Spinal cord (tissue), 10 donors: Measurements from ENCODE around the gene RXRA. TPM values are rescaled to one million over a fixed set of nuclear protein-coding genes. Genes with fewer than 3 reads are reported as not detected.
"Not testable (repeated sequence)": the region's sequence is repeated elsewhere in the genome, so short reads cannot be mapped to it uniquely, and the experiment has no call there.

Experiments
- DNase-seq, 6 donors: peaks; one replicate each; pipeline versions ENCODE4 v3.0.0 to v3.0.0-alpha.2; 2013 to 2015; ENCODE audit warnings: low spot score in 6 of 6, low read depth in 4 of 6
- H3K27ac ChIP-seq: one replicate; pipeline ENCODE4 v1.5.1; 2013; ENCODE audit warnings: low read depth, low read length, control low read depth
- H3K27me3 ChIP-seq: one replicate; pipeline ENCODE4 v1.6.1; 2013; ENCODE audit warnings: low read length; ENCODE audit not compliant: control insufficient read depth, insufficient read depth
- H3K36me3 ChIP-seq: one replicate; pipeline ENCODE4 v1.6.1; 2013; ENCODE audit warnings: low read length; ENCODE audit not compliant: control insufficient read depth, insufficient read depth
- H3K4me1 ChIP-seq: one replicate; pipeline ENCODE4 v1.6.1; 2013; ENCODE audit warnings: low read length; ENCODE audit not compliant: control insufficient read depth, insufficient read depth
- H3K4me3 ChIP-seq: one replicate; pipeline ENCODE4 v1.5.1; 2013; ENCODE audit warnings: low read depth, low read length, control low read depth
- H3K9me3 ChIP-seq: one replicate; pipeline ENCODE4 v1.6.1; 2013; ENCODE audit warnings: low read length; ENCODE audit not compliant: control insufficient read depth, insufficient read depth
- WGBS: methylation state at CpG from one replicate; pipeline ENCODE4 v1.1.5; 2013; ENCODE audit warnings: missing lambda C conversion rate; ENCODE audit not compliant: insufficient coverage; 5-methylcytosine and 5-hydroxymethylcytosine counted together
- polyA plus RNA-seq, 2 donors: library from polyadenylated mRNA; unstranded; fragments of 120-200 nt; gene quantifications; one replicate each; pipeline ENCODE4 v1.2.1, GENCODE V29; 2013; ENCODE audit not compliant: insufficient read length in 2 of 2
- total RNA-seq, 2 donors: library from RNA; depleted of rRNA in 1 of 2; stranded (reverse); fragments of 120-200 nt in 1 of 2; fragments of >200 nt in 1 of 2; gene quantifications; one replicate each; pipeline versions ENCODE4 v1.2.3 to v1.2.4, GENCODE V29; 2013 to 2014
- donor health status: healthy.

RXRA gene
- total and polyA plus RNA-seq, 4 donors, result 9.4 to 32.3 (median 26.1) TPM

GRCh38 chr9:134306636-134307600, 19.3 kb upstream of the RXRA start:
- Histone ChIP-seq H3K4me3 (no peak overlapping the region), H3K27ac (no peak overlapping the region), H3K27me3 (no peaks in the 10 kb centered on the region), H3K9me3 (peaks cover 2% of the 10 kb centered on the region), H3K4me1 (peaks cover 7% of the 10 kb centered on the region), H3K36me3 (no peaks in the 10 kb centered on the region)
- 77% methylated on average over 13 of the region's 15 CpGs for WGBS
- DNase-seq, result peak in 2 of 6 donors; percentile 29 to 44

- no peak overlapping the region for H3K27ac ChIP-seq
- 90% methylated on average over 10 of the region's 17 CpGs for WGBS
- DNase-seq, result no peak
- H3K4me3 ChIP-seq, result no peak overlapping the region
- H3K27me3 ChIP-seq, result no peaks in the 10 kb centered on the region
- H3K4me1 ChIP-seq, result peaks cover 7% of the 10 kb centered on the region
- H3K9me3 ChIP-seq, result peaks cover 3% of the 10 kb centered on the region
- no peaks in the 10 kb centered on the region for H3K36me3 ChIP-seq
Observed at GRCh38 chr9:134307674-134308638, 18.3 kb upstream of the RXRA start.

- DNase-seq, H3K4me1 ChIP-seq, H3K27ac ChIP-seq, H3K4me3 ChIP-seq, H3K36me3 ChIP-seq, H3K9me3 ChIP-seq, H3K27me3 ChIP-seq: not testable (repeated sequence)
- WGBS, result 83% methylated on average over 11 of the region's 14 CpGs
Observed at GRCh38 chr9:134308639-134309220, 17.5 kb upstream of the RXRA start.

- WGBS, result 97% methylated on average over 2 of the region's 2 CpGs
Observed at GRCh38 chr9:134313470-134313869, 12.8 kb upstream of the RXRA start.

GRCh38 chr9:134314039-134314949, 12.0 kb upstream of the RXRA start:
- Histone ChIP-seq H3K27me3 (no peaks in the 10 kb centered on the region), H3K4me1 (peaks cover 43% of the 10 kb centered on the region), H3K36me3 (no peaks in the 10 kb centered on the region), H3K27ac (no peak overlapping the region), H3K4me3 (no peak overlapping the region), H3K9me3 (peaks cover 3% of the 10 kb centered on the region)
- WGBS, result 86% methylated on average over 20 of the region's 20 CpGs
- no peak for DNase-seq

More at GRCh38 chr9:134313470-134313869, 12.8 kb upstream of the RXRA start:
- Histone ChIP-seq H3K36me3 (no peaks in the 10 kb centered on the region), H3K27me3 (no peaks in the 10 kb centered on the region), H3K9me3 (peaks cover 3% of the 10 kb centered on the region), H3K4me3 (no peak overlapping the region), H3K4me1 (peaks cover 35% of the 10 kb centered on the region), H3K27ac (no peak overlapping the region)
- DNase-seq, result no peak

- Histone ChIP-seq H3K27ac (no peak overlapping the region), H3K4me3 (no peak overlapping the region), H3K27me3 (no peaks in the 10 kb centered on the region), H3K9me3 (peaks cover 3% of the 10 kb centered on the region), H3K4me1 (peaks cover 52% of the 10 kb centered on the region), H3K36me3 (no peaks in the 10 kb centered on the region)
- 75% methylated on average over 26 of the region's 26 CpGs for WGBS
- DNase-seq, result no peak
Observed at GRCh38 chr9:134314950-134315715, 11.1 kb upstream of the RXRA start.

GRCh38 chr9:134315716-134316448, 10.4 kb upstream of the RXRA start:
- H3K4me1 ChIP-seq, result peaks cover 59% of the 10 kb centered on the region
- H3K4me3 ChIP-seq, result no peak overlapping the region
- WGBS, result 95% methylated on average over 17 of the region's 19 CpGs
- H3K27ac ChIP-seq, result no peak overlapping the region
- H3K27me3 ChIP-seq, result no peaks in the 10 kb centered on the region
- H3K36me3 ChIP-seq, result no peaks in the 10 kb centered on the region
- H3K9me3 ChIP-seq, result peaks cover 3% of the 10 kb centered on the region
- DNase-seq, result no peak
